GM18907 (cell line): ENCODE results near the gene JAG1.

Source experiments
- ATAC-seq: cut with Tn5 transposase; IDR thresholded peaks from one replicate; pipeline ENCODE4 v1.9.1; 2021; ENCODE audit warnings: mild to moderate bottlenecking, moderate library complexity; ENCODE audit not compliant: unreplicated experiment

JAG1 gene

GRCh38 chr20:10699941-10700340 is 26.1 kb upstream of the JAG1 start:
- no peak for ATAC-seq

DNA sequence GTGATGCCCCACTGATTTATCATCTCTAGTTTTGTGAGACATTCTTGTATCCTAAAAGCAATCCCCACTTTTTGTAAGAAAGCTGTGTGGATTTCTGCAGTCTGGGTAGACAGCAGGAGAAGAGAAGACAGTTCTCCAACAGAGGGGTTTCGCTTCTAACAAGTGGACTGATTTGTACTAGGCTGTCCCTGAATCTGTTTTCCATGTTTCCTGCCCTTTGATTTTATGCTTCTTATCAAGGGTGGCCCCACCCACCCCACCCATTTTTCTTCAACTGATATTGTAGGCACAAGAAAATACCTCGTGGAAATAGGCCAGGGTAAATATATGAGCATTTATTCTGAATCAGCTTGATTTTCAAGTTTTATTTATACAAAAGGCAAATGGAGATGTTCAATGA is 25.7 kb upstream of the JAG1 start:
- ATAC-seq: no peak

- no peak for ATAC-seq
These were observed 22.9 kb upstream of the JAG1 start for GRCh38 chr20:10696650-10697049.

DNA sequence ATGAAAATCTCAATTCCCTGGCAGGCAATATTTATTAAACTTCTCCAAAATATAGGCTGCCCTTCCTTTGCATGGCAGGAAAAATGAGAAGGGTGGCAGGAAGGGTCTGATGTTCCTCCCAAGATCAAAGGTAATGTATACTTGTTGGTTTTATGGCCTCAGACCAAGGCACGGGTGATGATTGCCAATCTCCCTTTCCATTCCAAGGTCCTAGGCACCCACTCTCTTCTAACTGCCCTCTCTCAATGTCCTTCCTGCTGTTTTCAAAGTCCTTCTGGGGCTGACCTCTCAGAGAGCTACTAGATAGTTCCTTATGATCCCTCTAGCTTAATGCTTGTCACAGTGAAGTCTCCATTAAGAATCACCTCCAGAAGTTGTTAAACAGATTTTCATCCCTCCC is 15.6 kb upstream of the JAG1 start:
- no peak for ATAC-seq

DNA sequence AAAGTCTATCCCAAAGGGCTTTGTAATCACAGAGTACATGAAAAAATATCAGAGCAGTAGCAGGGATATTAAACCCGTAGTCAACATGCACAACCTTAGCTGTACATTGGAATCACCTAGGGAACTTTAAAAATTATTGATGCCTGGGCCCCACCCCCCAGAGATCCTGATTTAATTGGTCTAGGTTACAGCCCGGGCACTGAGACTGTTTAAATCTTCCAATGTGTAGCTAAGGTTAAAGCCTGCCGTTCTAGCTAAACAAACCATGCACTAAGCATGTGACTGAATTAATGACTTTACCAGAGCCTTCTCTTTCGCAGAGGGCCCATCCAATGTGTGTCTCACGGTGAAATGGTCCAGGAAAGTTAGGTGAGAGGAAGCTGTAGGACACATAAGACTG is 14.1 kb upstream of the JAG1 start:
- ATAC-seq: no peak

DNA sequence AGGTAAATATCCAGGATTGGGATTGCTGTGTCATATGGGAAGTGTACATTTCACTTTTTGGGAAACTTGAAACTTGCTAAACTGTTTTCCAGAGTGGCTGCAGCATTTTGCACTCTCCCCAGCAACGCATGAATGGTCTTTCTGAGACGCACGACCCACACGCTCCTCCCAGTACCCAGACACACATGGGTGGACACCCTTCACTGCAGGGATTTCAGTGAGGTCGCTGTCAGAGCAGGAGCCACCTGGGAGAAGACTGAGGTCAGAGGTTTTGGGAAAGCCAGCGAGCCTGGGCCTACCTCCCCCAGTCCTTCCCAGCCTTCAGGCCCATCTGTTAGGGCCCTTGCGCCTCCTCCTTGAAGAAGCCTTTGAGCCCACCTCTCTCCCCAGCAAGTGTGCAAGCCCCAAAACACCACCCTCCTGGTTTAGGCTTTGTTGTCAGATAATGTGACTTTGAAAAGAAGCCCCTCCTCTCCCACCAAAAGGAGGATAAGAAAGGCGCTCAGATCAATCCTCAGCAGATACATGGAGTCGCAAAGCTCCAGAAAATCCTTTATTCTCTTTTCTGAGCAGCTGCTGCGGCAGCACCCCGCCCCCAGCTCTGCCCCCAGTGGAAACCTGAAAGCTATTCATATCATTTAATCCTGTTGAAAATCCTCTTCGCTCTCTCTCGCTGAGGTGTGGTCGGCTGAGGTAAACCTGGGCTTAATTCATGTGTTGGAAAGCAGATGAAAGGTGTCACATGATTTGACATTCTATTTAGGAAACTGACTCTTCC is 12.7 kb upstream of the JAG1 start:
- ATAC-seq: no peak

DNA sequence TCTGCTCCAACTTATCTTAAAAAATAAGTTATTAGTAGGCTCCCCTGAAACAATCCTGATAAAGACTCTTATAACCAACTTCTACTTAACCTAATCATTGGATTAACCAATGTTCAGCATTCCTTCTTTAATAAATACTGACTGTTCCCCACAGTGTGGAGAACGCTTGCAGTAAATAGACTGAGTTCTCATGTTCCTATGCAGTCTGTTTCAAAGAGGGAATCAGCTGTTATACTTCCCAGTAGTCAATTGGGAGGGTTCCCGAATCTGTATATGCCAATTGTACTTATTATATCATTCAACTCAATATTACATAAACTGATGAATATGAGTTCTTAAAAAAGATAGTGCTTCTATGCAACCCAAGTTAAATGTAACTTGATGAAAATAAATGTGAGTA is 9.7 kb upstream of the JAG1 start:
- no peak for ATAC-seq

DNA sequence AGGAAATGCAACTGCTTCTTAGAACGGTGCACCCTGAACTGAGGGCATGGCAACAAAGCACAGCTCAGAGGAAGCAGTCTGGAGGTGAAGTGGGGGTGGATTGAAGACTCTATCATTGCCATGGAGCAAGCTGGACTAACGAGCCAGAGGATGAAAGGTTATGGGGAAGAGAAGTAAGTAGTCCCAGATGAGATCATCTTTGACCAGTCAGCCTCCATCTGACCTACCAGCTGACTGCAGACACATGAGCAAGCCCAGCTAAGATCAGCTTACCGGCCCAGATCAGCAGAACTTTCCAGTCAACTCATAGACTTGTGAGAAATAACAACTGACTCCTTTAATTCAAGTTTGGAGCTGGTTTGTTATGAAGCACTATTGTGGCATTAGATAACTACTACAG is 9.1 kb upstream of the JAG1 start:
- no peak for ATAC-seq

GRCh38 chr20:10681494-10681893 is 7.7 kb upstream of the JAG1 start:
- no peak for ATAC-seq

GRCh38 chr20:10680571-10680970 is 6.8 kb upstream of the JAG1 start:
- no peak for ATAC-seq

DNA sequence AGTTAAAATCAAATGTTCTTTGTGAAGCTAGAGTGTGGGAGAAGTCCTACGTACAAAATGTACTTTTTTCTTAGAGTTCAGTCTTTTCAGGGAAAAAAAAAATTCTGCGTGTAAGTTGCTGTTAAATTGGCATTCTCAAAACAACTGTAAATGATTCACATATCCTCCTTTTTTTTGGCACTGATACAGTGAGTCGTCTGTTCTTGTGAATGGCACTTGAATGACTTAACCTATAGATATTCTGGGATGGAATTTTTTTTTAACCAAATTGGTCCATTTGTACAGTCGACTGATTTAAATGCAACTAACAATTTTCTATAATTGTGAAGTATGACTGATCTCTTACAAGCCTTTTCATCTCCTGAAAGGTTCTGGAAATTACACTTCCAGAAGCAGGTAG is 5.5 kb upstream of the JAG1 start:
- no peak for ATAC-seq

GRCh38 chr20:10676518-10676917 is 2.7 kb upstream of the JAG1 start:
- ATAC-seq: no peak

DNA sequence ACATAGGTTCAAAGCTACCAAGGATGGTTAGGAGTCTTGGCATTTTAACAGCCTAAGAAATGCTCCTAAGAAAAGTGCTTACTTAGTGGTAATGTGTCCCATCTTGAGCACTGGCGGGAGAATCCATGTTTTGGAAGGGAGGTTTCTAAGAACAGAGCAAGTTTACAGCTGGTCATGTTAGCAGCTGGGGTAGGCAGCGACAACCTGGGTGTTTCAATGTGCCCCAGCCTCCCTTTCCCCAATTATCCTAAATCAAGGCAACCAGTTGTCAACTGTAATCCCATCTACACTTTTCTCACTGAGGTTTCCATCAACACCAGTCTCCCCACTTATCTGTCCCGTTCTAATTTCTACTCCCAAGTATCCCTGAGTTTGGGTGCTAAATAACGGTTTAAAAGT is 1.6 kb upstream of the JAG1 start:
- no peak for ATAC-seq

- ATAC-seq: peak; percentile 56
These were observed 1.1 kb upstream of the JAG1 start for GRCh38 chr20:10674684-10675449.

DNA sequence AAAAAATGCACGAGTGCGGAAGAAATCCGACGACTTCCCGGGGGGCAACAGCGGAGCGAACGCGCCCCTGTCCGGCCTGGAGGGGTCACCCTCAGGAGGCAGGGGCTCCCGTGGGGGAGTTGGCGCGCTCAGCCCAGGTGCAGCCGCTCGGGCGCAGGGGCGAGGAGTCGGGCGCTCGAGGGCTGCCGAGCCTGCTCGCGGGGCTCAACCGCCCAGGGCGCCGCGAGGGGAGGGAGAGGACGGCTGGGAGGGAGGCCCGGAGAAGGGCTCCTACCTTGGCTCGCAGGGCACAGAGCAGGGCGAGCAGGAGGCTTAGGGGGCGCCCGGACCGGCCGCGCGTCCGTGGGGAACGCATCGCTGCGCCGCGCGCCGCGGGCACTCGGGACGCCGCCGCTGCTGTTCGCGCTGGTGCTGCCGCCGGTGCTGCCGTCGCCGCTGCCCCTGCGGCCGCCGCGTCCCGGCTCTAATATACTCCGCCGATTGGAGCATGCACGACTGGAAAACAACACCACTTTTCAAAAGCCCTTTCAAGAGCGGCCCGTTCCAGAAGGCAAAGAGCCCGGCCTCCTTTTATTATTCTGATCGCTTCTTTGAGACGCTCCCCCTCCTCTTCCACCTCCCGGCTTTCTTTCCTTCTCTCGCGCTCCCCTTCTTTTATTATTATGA is 490 bp downstream of the JAG1 start:
- no peak for ATAC-seq

DNA sequence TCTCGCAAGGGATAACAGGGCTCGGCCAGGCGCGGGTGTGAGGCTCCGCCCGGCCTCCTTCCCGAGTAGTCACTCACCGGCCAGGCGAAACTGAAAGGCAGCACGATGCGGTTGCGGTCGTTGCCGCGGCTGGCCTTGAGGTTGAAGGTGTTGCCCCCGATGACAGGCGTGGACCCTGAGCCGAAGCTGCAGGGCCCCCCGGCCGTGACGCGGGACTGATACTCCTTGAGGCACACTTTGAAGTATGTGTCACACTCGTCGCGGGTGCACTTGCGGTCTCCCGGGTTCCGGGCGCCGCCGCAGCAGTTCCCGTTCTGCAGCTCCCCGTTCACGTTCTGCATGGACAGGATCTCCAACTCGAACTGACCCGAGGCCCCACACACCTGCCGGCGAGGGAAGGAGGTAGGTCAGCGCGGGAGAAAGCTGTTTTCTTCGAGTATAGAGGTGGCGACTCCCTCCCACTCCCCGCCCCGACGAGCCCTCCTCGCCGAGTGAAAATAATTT is 1.1 kb downstream of the JAG1 start:
- no peak for ATAC-seq

DNA sequence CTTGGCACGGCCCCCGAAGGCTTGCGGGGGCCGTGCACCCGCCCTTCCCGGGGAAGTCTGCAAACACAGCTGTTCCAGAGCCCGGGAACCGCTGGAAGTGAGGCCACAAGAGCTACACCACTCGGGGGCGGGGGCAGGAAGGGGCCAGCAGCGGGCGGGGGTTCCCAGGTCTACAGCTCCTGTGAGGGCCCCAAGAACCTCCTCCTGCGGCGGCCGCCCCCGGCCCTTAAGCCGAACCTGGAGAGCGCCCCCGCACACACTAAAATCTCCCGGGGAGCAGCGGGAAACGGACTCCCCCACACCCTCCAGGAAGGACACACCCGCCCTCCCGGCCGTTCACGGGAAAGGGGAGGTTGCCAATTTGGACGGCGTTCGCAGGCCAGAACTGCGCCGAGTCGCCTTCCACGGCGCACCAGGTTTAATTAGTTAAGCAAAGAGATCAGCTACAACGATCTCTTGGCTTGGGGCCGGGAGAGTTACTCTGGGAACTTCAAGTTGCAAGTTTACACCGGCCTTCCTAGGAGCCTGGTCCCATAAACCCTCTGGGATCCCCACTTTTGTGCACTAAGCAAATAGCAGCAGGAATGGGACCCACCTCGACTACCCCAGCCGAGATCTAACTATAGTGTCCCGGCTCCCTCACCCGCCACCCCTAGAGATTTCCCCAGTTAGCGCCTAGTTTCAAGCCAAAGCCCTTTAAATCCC is 1.7 kb downstream of the JAG1 start:
- no peak for ATAC-seq

GRCh38 chr20:10671221-10671918 is 2.4 kb downstream of the JAG1 start:
- peak; percentile 38 for ATAC-seq

DNA sequence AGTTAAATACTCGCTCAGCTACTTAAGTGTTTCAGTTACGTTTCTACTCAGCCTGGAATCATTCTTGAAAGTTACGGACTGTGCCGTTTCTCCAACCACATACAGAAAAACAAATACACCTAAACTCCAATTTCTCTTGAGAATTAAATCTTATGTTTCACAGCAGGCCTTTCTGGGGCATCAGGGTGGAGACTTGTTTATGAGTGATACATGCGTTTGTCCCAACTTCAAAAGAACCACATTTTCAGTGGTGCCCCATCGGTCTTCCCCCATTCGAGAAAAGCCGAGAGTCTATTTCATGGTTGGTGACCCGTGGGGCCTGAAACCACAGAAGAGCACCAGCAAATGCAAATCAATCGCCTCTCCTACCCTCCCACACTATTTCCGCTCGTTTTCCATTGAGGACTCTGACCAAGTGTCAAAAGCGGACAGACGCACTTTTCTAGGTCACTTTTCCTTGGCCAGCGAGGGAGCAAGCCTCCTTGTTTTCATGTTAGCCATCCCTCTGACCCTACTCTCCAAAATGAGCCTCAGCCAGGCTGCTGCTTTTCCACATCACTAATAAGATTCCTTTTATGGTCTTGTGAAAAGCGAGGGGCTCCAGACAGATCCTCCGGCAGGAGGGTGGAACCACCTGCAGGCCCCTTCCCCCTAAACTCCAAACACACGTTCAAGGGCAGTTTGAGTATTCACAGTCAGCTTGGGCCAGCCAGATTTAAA is 3.1 kb downstream of the JAG1 start:
- ATAC-seq: peak; percentile 37
